GM12872 (cell line): ENCODE measurements around the gene FYN.
A peak's percentile ranks its signal among the peaks of the same experiment; 100 is the strongest.

Source experiments
- CTCF ChIP-seq: IDR thresholded peaks from 3 replicates; pipeline ENCODE4 v1.5.1; 2011; ENCODE audit warnings: low read depth, mild to moderate bottlenecking, low read length, moderate library complexity; ENCODE audit not compliant: insufficient read depth

FYN gene

GRCh38 chr6:111673937-111674336 lies 199.3 kb downstream of the FYN start:
- TF ChIP-seq CTCF: no peak

GRCh38 chr6:111673532-111673931 lies 199.7 kb downstream of the FYN start:
- no peak for TF ChIP-seq CTCF

- no peak for TF ChIP-seq CTCF
Observed at GRCh38 chr6:111672761-111673450, 200.3 kb downstream of the FYN start.

GRCh38 chr6:111669326-111669725 lies 203.9 kb downstream of the FYN start:
- TF ChIP-seq CTCF: no peak

GRCh38 chr6:111668410-111668809 lies 204.8 kb downstream of the FYN start:
- TF ChIP-seq CTCF: 0 out of 3 replicates have a peak, but pooled peaks have one; percentile 25

- TF ChIP-seq CTCF: no peak
Observed at GRCh38 chr6:111667931-111668330, 205.3 kb downstream of the FYN start.

- TF ChIP-seq CTCF: no peak
Observed at GRCh38 chr6:111666847-111667246, 206.4 kb downstream of the FYN start.
